ENCODE data around the gene MIA. TPM values are rescaled to one million over a fixed set of nuclear protein-coding genes. Genes with fewer than 3 reads are reported as not detected.

Gene MIA
- total and polyA plus RNA-seq, 9 of the 15 experiments (the other 6 are each of a cell fraction or from before 2014, with no cell fraction given), result 0.21 TPM; not detected in 8

GRCh38 chr19:40750874-40751537, 24.3 kb upstream of the MIA start, which contains the start of gene SNRPA (continued):
- TF ChIP-seq NFE2L1 (tag; IDR thresholded peaks at IDR 0.05; ENCODE audit: borderline replicate concordance, low read depth) (no peak), PML (IDR thresholded peaks at IDR 0.05; ENCODE audit: low read length) (peak; percentile 28; the same call in 1 of the 2 replicates), ESRRB (CRISPR knock-in tag; IDR thresholded peaks at IDR 0.05; ENCODE audit: borderline replicate concordance) (no peak), NUFIP1 (IDR thresholded peaks at IDR 0.05; ENCODE audit: partially characterized antibody) (no peak), FOXP4 (CRISPR knock-in tag; IDR thresholded peaks at IDR 0.05; ENCODE audit: borderline replicate concordance) (no peak), FOXA3 (CRISPR knock-in tag; conservative IDR thresholded peaks at IDR 0.05 in 1 of 2, IDR thresholded peaks at IDR 0.05 in 1 of 2) (peak in 1 of 2 experiments; percentile 69; a peak in 1 of 4 replicates), SMARCA4 (IDR thresholded peaks at IDR 0.05) (no peak), HMGXB4 (CRISPR knock-in tag; IDR thresholded peaks at IDR 0.05) (peak; percentile 53; the same call in 1 of the 2 replicates), KLF13 (tag; IDR thresholded peaks at IDR 0.05; ENCODE audit: borderline replicate concordance, low read depth) (no peak), ZNF165 (CRISPR knock-in tag; IDR thresholded peaks at IDR 0.05; ENCODE audit: borderline replicate concordance) (no peak), SIX5 (IDR thresholded peaks at IDR 0.05; ENCODE audit: borderline replicate concordance in 1 of 2, insufficient read depth in 1 of 2, low read depth in 1 of 2, low read length in 2 of 2) (peak; percentile 44 to 48; a peak in 3 of 4 replicates), CTCF (IDR thresholded peaks at IDR 0.05 in 2 of 3, conservative IDR thresholded peaks at IDR 0.05 in 1 of 3; ENCODE audit: insufficient read depth in 2 of 3, low read depth in 1 of 3, low read length in 3 of 3) (peak in 1 of 3 experiments; percentile 0; a peak in 1 of 6 replicates), MLLT1 (IDR thresholded peaks at IDR 0.05) (no peak; a peak in 2 of 4 replicates), NRF1 (conservative IDR thresholded peaks at IDR 0.05 in 1 of 2, IDR thresholded peaks at IDR 0.05 in 1 of 2) (peak; percentile 50 to 58; a peak in 3 of 4 replicates), ZNF75A (CRISPR knock-in tag; IDR thresholded peaks at IDR 0.05) (no peak), CLOCK (CRISPR knock-in tag; IDR thresholded peaks at IDR 0.05; ENCODE audit: borderline replicate concordance) (no peak)

Measured in K562 (cell line).